GM23338 (cell line): ENCODE measurements around the gene CMSS1. TPM values are rescaled to one million over a fixed set of nuclear protein-coding genes. Genes with fewer than 3 reads are reported as not detected.

Experiments
- ATAC-seq: fragments of 200-7000 bp; cut with Tn5 transposase; 3 replicates; pipeline ENCODE4 v1.9.1; 2020
- DNase-seq: peaks from one replicate; pipeline ENCODE4 v3.0.0-alpha.2; 2015; ENCODE audit warnings: low spot score
- H2AFZ ChIP-seq: fragments of 200-600 bp; sonication (generic); 2 replicates; pipeline ENCODE4 v1.8.0; 2016; ENCODE audit warnings: antibody characterized with exemption, mild to moderate bottlenecking, moderate library complexity
- H3F3A ChIP-seq: fragments of 200-600 bp; sonication (generic); replicated peaks from 2 replicates; pipeline ENCODE4 v1.8.0; 2017; ENCODE audit warnings: antibody characterized with exemption, mixed run types, low read depth
- H3K27ac ChIP-seq: fragments of 200-600 bp; sonication (generic); 2 replicates; pipeline ENCODE4 v1.6.1; 2016; ENCODE audit warnings: low read depth
- H3K27me3 ChIP-seq: fragments of 200-600 bp; sonication (generic); 2 replicates; pipeline ENCODE4 v1.8.0; 2016; ENCODE audit warnings: mild to moderate bottlenecking, mixed run types, moderate library complexity; ENCODE audit not compliant: insufficient read depth
- H3K36me3 ChIP-seq: fragments of 200-600 bp; sonication (generic); 2 replicates; pipeline ENCODE4 v1.8.0; 2016; ENCODE audit warnings: mild to moderate bottlenecking; ENCODE audit not compliant: insufficient read depth
- H3K4me1 ChIP-seq: fragments of 200-600 bp; sonication (generic); 2 replicates; pipeline ENCODE4 v1.8.0; 2016; ENCODE audit warnings: mild to moderate bottlenecking, moderate library complexity; ENCODE audit not compliant: insufficient read depth
- H3K4me2 ChIP-seq: fragments of 200-600 bp; sonication (generic); 2 replicates; pipeline ENCODE4 v1.7.1; 2017; ENCODE audit warnings: mixed run types
- H3K4me3 ChIP-seq: fragments of 200-600 bp; sonication (generic); 2 replicates; pipeline ENCODE4 v1.6.1; 2016; ENCODE audit warnings: mixed run types
- H3K79me2 ChIP-seq: fragments of 200-600 bp; sonication (generic); replicated peaks from 2 replicates; pipeline ENCODE4 v1.8.0; 2017; ENCODE audit warnings: mild to moderate bottlenecking; ENCODE audit not compliant: insufficient read depth
- H3K9me2 ChIP-seq: fragments of 200-600 bp; sonication (generic); 2 replicates; pipeline ENCODE4 v1.8.0; 2017; ENCODE audit not compliant: insufficient read depth
- H4K20me1 ChIP-seq: fragments of 200-600 bp; sonication (generic); replicated peaks from 2 replicates; pipeline ENCODE4 v1.8.0; 2017; ENCODE audit warnings: mild to moderate bottlenecking; ENCODE audit not compliant: insufficient read depth
- H3K27ac Mint-ChIP-seq: 2 replicates; pipeline ENCODE4 v1.8.0; 2020; ENCODE audit warnings: inconsistent platforms, mild to moderate bottlenecking, moderate library complexity, mixed read lengths
- H3K27me3 Mint-ChIP-seq: 3 replicates; pipeline ENCODE4 v1.8.0; 2022; ENCODE audit warnings: low read depth, mild to moderate bottlenecking, moderate library complexity, mixed read lengths, inconsistent platforms; ENCODE audit not compliant: insufficient read depth, poor library complexity
- H3K36me3 Mint-ChIP-seq: 3 replicates; pipeline ENCODE4 v1.8.0; 2021; ENCODE audit warnings: low read depth, mild to moderate bottlenecking, inconsistent platforms, moderate library complexity, mixed read lengths
- H3K4me1 Mint-ChIP-seq: 3 replicates; pipeline ENCODE4 v1.8.0; 2020; ENCODE audit warnings: mild to moderate bottlenecking, inconsistent platforms, mixed read lengths
- H3K4me3 Mint-ChIP-seq: 3 replicates; pipeline ENCODE4 v1.8.0; 2021; ENCODE audit warnings: moderate library complexity, mild to moderate bottlenecking, inconsistent platforms, mixed read lengths
- H3K9me3 Mint-ChIP-seq: 3 replicates; pipeline ENCODE4 v1.8.0; 2020; ENCODE audit warnings: moderate library complexity, mild to moderate bottlenecking, inconsistent platforms, mixed read lengths
- CREB1 ChIP-seq: fragments of 250-450 bp; sonication (Bioruptor Pico); IDR thresholded peaks from 2 replicates; pipeline ENCODE4 v1.5.0; 2020; ENCODE audit warnings: low read depth, mild to moderate bottlenecking, moderate library complexity
- CTCF ChIP-seq, 2 experiments: fragments of 200-600 bp in 1 of 2; sonication (generic) in 1 of 2; conservative IDR thresholded peaks; 2 replicates each; pipeline versions ENCODE4 v1.5.1 to v1.6.1; 2016 to 2017; ENCODE audit warnings: antibody characterized with exemption in 2 of 2, low read depth in 2 of 2, mild to moderate bottlenecking in 2 of 2, moderate library complexity in 1 of 2
- ETS1 ChIP-seq: IDR thresholded peaks from 2 replicates; pipeline ENCODE4 v1.6.1; 2016; ENCODE audit warnings: antibody characterized with exemption
- EZH2 ChIP-seq: fragments of 200-600 bp; sonication (generic); IDR thresholded peaks from one replicate; pipeline ENCODE4 v1.8.0; 2017; ENCODE audit warnings: antibody characterized with exemption, mild to moderate bottlenecking, low read depth; ENCODE audit not compliant: unreplicated experiment
- EZH2phosphoT487 ChIP-seq: fragments of 200-600 bp; sonication (generic); IDR thresholded peaks from one replicate; pipeline ENCODE4 v1.8.1; 2018; ENCODE audit warnings: antibody characterized with exemption; ENCODE audit not compliant: unreplicated experiment
- JUNB ChIP-seq: IDR thresholded peaks from one replicate; pipeline ENCODE4 v1.6.1; 2016; ENCODE audit warnings: antibody characterized with exemption; ENCODE audit not compliant: unreplicated experiment
- NANOG ChIP-seq: IDR thresholded peaks from 2 replicates; pipeline ENCODE4 v1.6.1; 2016; ENCODE audit warnings: antibody characterized with exemption, borderline replicate concordance
- POLR2AphosphoS5 ChIP-seq: IDR thresholded peaks from 2 replicates; pipeline ENCODE4 v1.6.1; 2016; ENCODE audit warnings: antibody characterized with exemption, low read depth
- REST ChIP-seq: IDR thresholded peaks from one replicate; pipeline ENCODE4 v1.6.1; 2018; ENCODE audit warnings: antibody characterized with exemption; ENCODE audit not compliant: unreplicated experiment
- STAT1 ChIP-seq: IDR thresholded peaks from one replicate; pipeline ENCODE4 v1.6.1; 2016; ENCODE audit warnings: antibody characterized with exemption; ENCODE audit not compliant: unreplicated experiment
- ZNF114 ChIP-seq: fragments of 250-450 bp; sonication (Bioruptor Pico); IDR thresholded peaks from 2 replicates; pipeline ENCODE4 v1.5.0; 2020; ENCODE audit warnings: mild to moderate bottlenecking, moderate library complexity
- ZNF331 ChIP-seq: fragments of 250-450 bp; sonication (Bioruptor Pico); IDR thresholded peaks from 2 replicates; pipeline ENCODE4 v1.5.0; 2020; ENCODE audit warnings: low read depth, mild to moderate bottlenecking, moderate library complexity
- ZNF462 ChIP-seq: fragments of 250-450 bp; sonication (Bioruptor Pico); IDR thresholded peaks from 2 replicates; pipeline ENCODE4 v1.5.0; 2020; ENCODE audit warnings: mild to moderate bottlenecking, moderate library complexity
- polyA plus RNA-seq: library from polyadenylated mRNA; unstranded; fragments of >200 nt; fragmentation: Nextera tagmentation; extraction: Ambion mirVana; gene quantifications from 2 replicates; pipeline ENCODE4 v1.2.1, GENCODE V29; 2016
- total RNA-seq: library from RNA; depleted of rRNA; stranded (reverse); fragments of >200 nt; shearing (Covaris generic); gene quantifications from 2 replicates; pipeline ENCODE4 v1.2.3, GENCODE V29; 2014

The CMSS1 gene
- total and polyA plus RNA-seq, 2 experiments from 2014 or later: 39.4 to 187 TPM

GRCh38 chr3:100165926-100166550 is 348.4 kb downstream of the CMSS1 start:
- Histone ChIP-seq H3K79me2 (no peaks in the 10 kb centered on the region), H3K4me3 (no peak overlapping the region), H3K27ac (no peak overlapping the region), H3K36me3 (0 out of 2 replicates have a peak, but pooled peaks cover 3% of the 10 kb centered on the region), H4K20me1 (no peaks in the 10 kb centered on the region), H3K27me3 (no peaks in the 10 kb centered on the region), H3K9me2 (no peaks in the 10 kb centered on the region), H3K4me2 (no peak overlapping the region), H3F3A (no peaks in the 10 kb centered on the region), H3K4me1 (no peaks in the 10 kb centered on the region), H2AFZ (no peak overlapping the region)
- H3K27me3 Mint-ChIP-seq: no peaks in the 10 kb centered on the region
- TF ChIP-seq ZNF331 (no peak), ZNF114 (CRISPR knock-in tag) (no peak), EZH2 (no peak), NANOG (no peak), JUNB (no peak), STAT1 (no peak), POLR2AphosphoS5 (no peak), CTCF (conservative IDR thresholded peaks at IDR 0.05; ENCODE audit: low read depth in 2 of 2) (no peak), EZH2phosphoT487 (no peak), CREB1 (no peak), REST (no peak), ZNF462 (CRISPR knock-in tag) (no peak), ETS1 (no peak)
- H3K27ac Mint-ChIP-seq: no peak overlapping the region
- H3K36me3 Mint-ChIP-seq: no peaks in the 10 kb centered on the region
- ATAC-seq (no peak), DNase-seq (no peak)
- no peaks in the 10 kb centered on the region for H3K4me1 Mint-ChIP-seq
- H3K9me3 Mint-ChIP-seq: no peaks in the 10 kb centered on the region
- H3K4me3 Mint-ChIP-seq: no peak overlapping the region
